Subcutaneous adipose tissue (tissue), 4 donors: ENCODE data around the gene KLHDC9. TPM values are rescaled to one million over a fixed set of nuclear protein-coding genes. Genes with fewer than 3 reads are reported as not detected.

ENCODE experiments used
- total RNA-seq, 4 donors: library from RNA; depleted of rRNA; stranded (reverse); fragments of >200 nt; gene quantifications; one replicate each; pipeline ENCODE4 v1.1.0, GENCODE V29; 2016
- TF ChIP-seq, protein P1 (sequence below): fragments of 450-650 bp; IDR thresholded peaks from one replicate; pipeline ENCODE4 v1.5.1; 2016; ENCODE audit warnings: low read depth, mild to moderate bottlenecking, control low read depth, antibody characterized with exemption, moderate library complexity

Gene KLHDC9
- total RNA-seq, 4 donors from 2014 or later = 0.68 to 4.8 (median 1.7) TPM; not detected in 1

DNA sequence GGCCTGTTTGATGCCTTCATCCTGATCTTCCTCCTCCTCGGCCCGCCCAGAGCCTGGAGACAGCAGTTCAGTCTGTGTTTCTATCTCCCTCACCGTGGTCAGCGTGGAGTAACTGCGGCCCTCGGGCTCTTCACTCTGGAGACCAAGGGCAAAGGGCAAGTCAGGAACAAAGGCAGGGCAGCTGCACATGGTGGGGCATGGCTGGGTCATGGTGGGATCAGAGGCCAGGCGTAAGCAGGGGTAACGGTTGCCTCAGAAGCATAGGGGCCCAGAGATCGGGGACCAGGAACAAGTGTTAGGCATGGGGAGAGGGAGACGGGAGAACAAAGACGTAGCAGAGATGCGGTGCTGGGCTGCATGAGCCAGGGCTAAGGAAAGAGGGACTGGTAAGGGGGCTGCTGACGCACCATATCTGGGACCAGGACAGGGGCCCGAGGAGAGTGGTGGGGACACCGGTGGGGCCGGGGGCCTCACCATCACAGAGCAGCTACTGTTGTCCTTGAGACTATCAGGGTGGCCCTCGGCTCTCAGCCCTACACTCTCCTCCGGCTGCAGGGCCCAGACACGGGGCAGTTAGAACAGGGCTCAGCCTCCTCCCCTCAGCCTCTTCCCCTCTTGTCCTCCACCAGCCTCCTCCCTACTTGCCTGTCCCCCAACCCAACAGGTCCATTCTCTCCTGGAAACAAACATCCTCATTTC, 25.3 kb upstream of the KLHDC9 start:
- TF ChIP-seq, protein P1, sequence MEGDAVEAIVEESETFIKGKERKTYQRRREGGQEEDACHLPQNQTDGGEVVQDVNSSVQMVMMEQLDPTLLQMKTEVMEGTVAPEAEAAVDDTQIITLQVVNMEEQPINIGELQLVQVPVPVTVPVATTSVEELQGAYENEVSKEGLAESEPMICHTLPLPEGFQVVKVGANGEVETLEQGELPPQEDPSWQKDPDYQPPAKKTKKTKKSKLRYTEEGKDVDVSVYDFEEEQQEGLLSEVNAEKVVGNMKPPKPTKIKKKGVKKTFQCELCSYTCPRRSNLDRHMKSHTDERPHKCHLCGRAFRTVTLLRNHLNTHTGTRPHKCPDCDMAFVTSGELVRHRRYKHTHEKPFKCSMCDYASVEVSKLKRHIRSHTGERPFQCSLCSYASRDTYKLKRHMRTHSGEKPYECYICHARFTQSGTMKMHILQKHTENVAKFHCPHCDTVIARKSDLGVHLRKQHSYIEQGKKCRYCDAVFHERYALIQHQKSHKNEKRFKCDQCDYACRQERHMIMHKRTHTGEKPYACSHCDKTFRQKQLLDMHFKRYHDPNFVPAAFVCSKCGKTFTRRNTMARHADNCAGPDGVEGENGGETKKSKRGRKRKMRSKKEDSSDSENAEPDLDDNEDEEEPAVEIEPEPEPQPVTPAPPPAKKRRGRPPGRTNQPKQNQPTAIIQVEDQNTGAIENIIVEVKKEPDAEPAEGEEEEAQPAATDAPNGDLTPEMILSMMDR = no peak

DNA sequence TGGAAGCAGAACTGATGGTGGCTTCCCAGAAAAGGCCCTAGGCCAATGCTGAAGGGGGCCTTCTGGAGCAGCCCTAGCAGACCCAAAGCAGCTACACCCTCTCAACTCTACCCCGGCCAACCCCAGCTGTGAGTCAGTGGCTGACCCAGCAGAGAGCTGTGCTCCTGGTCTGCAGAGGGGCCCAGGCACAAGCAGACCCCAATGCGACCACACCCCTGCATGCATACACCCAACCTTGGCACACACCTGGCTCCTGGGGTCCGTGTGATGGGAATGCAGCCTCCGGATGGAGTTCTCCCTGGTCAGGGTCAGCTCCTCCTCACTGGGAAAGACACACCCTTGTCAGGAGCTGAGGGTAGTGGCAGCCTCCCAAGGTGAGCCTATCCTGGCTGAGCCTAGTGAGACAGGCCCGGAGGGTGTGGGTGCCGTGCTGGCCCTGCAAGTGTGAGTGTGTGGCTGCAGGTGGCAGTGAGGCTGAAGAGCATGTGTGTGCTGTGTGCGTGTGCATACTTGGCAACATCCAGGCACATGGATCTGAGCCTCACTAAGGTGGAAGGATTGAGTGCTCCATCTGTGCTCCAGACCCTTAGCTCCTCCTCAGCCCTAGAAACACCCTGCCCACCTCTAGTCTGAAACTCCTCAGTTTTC, 24.6 kb upstream of the KLHDC9 start:
- TF ChIP-seq, protein P1 = no peak

DNA sequence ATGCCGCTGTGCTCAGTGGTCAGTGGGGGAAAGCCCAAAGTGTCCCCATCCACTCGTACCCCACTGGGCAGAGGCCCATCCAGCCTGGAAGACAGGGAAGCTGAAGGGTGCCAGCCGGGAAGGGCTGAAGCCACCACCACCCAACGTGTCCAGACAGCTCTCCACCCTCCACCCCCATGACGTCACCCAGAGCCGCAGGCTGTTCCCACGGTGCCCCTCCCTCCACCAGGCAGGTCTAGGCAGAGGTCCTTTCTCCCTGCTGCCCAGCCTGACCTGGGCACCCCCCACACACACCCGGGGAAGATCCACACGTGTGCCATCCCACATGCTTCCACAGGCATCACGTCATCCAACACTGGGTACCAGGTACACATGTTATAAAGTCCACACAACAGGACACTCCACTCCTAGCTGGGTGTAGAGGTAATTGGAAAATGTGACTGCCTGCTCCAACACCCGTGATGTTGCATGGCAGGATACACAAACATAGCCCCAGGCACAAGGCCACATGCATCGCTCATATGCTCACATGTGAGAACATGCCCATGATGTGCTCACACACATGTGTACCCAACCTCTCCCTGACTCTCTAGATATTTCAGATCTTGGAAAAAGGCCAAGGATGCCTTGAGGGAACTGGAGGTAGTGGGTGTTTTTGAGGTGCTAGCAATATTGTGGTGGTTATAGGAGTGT, 23.3 kb upstream of the KLHDC9 start:
- TF ChIP-seq, protein P1 = no peak

DNA sequence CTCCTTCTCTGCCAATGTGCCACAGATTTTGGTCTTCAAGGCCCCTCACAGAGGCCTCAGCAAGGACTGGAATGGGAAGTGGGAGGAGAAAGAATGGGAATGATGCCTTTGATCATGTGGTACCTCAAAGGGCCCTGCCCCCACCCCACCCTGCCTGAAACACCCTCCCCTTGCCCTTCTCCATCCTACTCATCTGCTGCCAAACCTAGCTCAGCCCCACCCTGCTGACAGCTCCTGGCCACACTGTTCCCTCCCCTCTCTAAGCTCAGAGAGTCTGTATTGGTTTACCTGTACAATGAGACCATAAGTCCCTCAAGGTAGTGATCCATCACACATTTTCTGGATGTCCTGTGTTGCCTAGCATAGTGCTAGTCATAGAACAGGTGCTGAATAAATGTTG, 21.8 kb upstream of the KLHDC9 start:
- TF ChIP-seq, protein P1 = no peak

DNA sequence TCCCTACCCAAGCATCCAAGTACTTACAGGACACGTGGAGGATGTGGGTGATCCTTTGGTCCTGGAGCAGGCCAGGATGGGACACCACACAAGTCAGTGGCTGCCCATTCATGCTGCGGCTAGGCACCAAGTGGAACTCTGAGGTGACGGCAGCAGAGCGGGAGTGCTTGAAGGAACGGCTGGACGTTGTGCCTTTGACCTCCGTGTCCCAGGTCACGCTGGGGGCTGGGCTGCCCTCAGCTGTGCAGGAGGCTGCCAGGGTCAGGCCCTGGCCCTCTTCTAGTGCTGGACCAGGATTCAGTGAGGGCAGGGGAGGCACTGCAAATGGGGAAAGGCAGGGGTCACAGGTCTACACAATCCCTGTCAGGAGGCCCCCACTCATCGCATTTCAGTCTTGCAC, 20.7 kb upstream of the KLHDC9 start:
- TF ChIP-seq, protein P1 = no peak

DNA sequence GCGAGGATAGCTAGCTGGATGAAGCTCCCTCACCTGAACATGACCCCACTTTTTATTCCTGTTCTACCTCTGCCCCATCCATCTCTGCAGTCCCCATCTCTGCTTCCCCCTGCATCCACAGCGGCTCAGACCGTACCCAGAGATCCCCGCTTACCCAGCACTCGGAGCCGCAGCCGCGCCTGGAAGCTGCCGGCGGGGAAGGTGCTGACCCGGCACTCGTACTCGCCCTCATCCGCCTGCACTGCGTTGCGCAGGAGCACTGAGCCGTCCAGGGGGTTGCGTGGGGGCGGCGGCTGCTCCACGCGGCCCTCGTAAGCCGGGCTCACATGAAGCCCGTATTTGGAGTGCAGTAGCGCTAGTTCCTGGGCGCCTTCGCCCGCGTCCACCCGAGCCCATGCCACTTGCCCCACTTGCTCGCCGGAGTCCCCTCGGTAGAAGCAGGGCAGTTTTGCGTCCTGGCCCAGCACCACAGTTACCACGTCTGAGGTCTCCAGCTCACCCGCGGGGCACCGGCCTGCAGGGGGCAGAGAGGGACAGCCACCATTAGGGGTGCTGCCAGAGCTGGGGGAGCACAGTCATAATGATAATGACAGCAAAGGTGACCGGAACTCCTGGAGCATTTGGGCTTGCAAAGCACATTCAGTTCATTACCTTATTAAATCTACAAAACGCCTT, 18.6 kb upstream of the KLHDC9 start:
- TF ChIP-seq, protein P1 = no peak
